HUES6 (cell line): ENCODE measurements around the gene GBE1.
A peak's percentile ranks its signal among the peaks of the same experiment; 100 is the strongest.

Source experiments
- H3K27ac ChIP-seq: 2 replicates; pipeline ENCODE4 v1.7.0; 2013; ENCODE audit warnings: low read depth, mild to moderate bottlenecking, low read length, inconsistent platforms
- H3K27me3 ChIP-seq: 2 replicates; pipeline ENCODE4 v1.6.1; 2013; ENCODE audit warnings: low read length; ENCODE audit not compliant: control insufficient read depth, insufficient read depth
- H3K36me3 ChIP-seq: 2 replicates; pipeline ENCODE4 v1.6.1; 2013; ENCODE audit warnings: low read length; ENCODE audit not compliant: control insufficient read depth, insufficient read depth
- H3K4me1 ChIP-seq: 2 replicates; pipeline ENCODE4 v1.6.1; 2013; ENCODE audit warnings: low read length; ENCODE audit not compliant: control insufficient read depth, insufficient read depth
- H3K4me3 ChIP-seq: 2 replicates; pipeline ENCODE4 v1.5.1; 2013; ENCODE audit warnings: low read depth, low read length
- H3K9ac ChIP-seq: one replicate; pipeline ENCODE4 v1.6.1; 2013; ENCODE audit warnings: mild to moderate bottlenecking, low read length
- H3K9me3 ChIP-seq: 2 replicates; pipeline ENCODE4 v1.6.1; 2013; ENCODE audit warnings: low read depth, low read length; ENCODE audit not compliant: control insufficient read depth, insufficient read depth

Gene GBE1

GRCh38 chr3:81760924-81761903 is at the start of gene GBE1:
Gene GBE1 (minus strand): TSS chr3:81761645. CDS start chr3:81761517, 128 bp downstream.
- peak within 1 kb of the TSS; percentile 93 for H3K4me3 ChIP-seq
- H3K9ac ChIP-seq = peak within 1 kb of the TSS; percentile 95
- peaks cover 6% of the 10 kb centered on the region; the same call in 1 of the 2 replicates for H3K9me3 ChIP-seq
- H3K27ac ChIP-seq = peak within 1 kb of the TSS; percentile 97
- H3K36me3 ChIP-seq = 0 out of 2 replicates have a peak, but pooled peaks cover 3% of the 10 kb centered on the region
- no peaks in the 10 kb centered on the region for H3K27me3 ChIP-seq
- peaks cover 10% of the 10 kb centered on the region for H3K4me1 ChIP-seq

- H3K4me1 ChIP-seq = no peaks in the 10 kb centered on the region
- H3K9me3 ChIP-seq = no peaks in the 10 kb centered on the region; the same call in 1 of the 2 replicates
- H3K27ac ChIP-seq = no peak overlapping the region
- H3K4me3 ChIP-seq = no peak overlapping the region
- no peaks in the 10 kb centered on the region for H3K27me3 ChIP-seq
- H3K9ac ChIP-seq = no peak overlapping the region
- no peaks in the 10 kb centered on the region for H3K36me3 ChIP-seq
Measured at GRCh38 chr3:81808900-81809299, 47.5 kb upstream of the GBE1 start.

GRCh38 chr3:81799403-81799802 is 38.0 kb upstream of the GBE1 start:
- no peak overlapping the region for H3K9ac ChIP-seq

GRCh38 chr3:81793410-81793809 is 32.0 kb upstream of the GBE1 start:
- Histone ChIP-seq H3K4me1 (no peaks in the 10 kb centered on the region), H3K4me3 (no peak overlapping the region), H3K27me3 (no peaks in the 10 kb centered on the region), H3K27ac (no peak overlapping the region), H3K9ac (no peak overlapping the region), H3K36me3 (no peaks in the 10 kb centered on the region), H3K9me3 (no peaks in the 10 kb centered on the region)

More at GRCh38 chr3:81799403-81799802, 38.0 kb upstream of the GBE1 start:
- Histone ChIP-seq H3K36me3 (no peaks in the 10 kb centered on the region), H3K4me3 (no peak overlapping the region), H3K27ac (no peak overlapping the region), H3K27me3 (no peaks in the 10 kb centered on the region), H3K9me3 (no peaks in the 10 kb centered on the region), H3K4me1 (no peaks in the 10 kb centered on the region)

- Histone ChIP-seq H3K27ac (no peak overlapping the region), H3K36me3 (no peaks in the 10 kb centered on the region), H3K9me3 (no peaks in the 10 kb centered on the region), H3K9ac (no peak overlapping the region), H3K4me3 (no peak overlapping the region), H3K27me3 (no peaks in the 10 kb centered on the region), H3K4me1 (no peaks in the 10 kb centered on the region)
Measured at GRCh38 chr3:81790117-81790516, 28.7 kb upstream of the GBE1 start.

GRCh38 chr3:81789691-81790090 is 28.2 kb upstream of the GBE1 start:
- Histone ChIP-seq H3K9ac (no peak overlapping the region), H3K4me1 (no peaks in the 10 kb centered on the region), H3K36me3 (no peaks in the 10 kb centered on the region), H3K9me3 (no peaks in the 10 kb centered on the region), H3K4me3 (no peak overlapping the region), H3K27me3 (no peaks in the 10 kb centered on the region), H3K27ac (no peak overlapping the region)

GRCh38 chr3:81788610-81789009 is 27.2 kb upstream of the GBE1 start:
- no peaks in the 10 kb centered on the region for H3K9me3 ChIP-seq
- no peaks in the 10 kb centered on the region for H3K4me1 ChIP-seq
- no peaks in the 10 kb centered on the region for H3K36me3 ChIP-seq
- H3K27me3 ChIP-seq = no peaks in the 10 kb centered on the region
- H3K27ac ChIP-seq = no peak overlapping the region
- no peak overlapping the region for H3K4me3 ChIP-seq
- no peak overlapping the region for H3K9ac ChIP-seq

GRCh38 chr3:81788044-81788443 is 26.6 kb upstream of the GBE1 start:
- no peaks in the 10 kb centered on the region for H3K4me1 ChIP-seq
- H3K4me3 ChIP-seq = no peak overlapping the region
- H3K9me3 ChIP-seq = no peaks in the 10 kb centered on the region
- H3K36me3 ChIP-seq = no peaks in the 10 kb centered on the region
- no peak overlapping the region for H3K27ac ChIP-seq
- no peaks in the 10 kb centered on the region for H3K27me3 ChIP-seq
- H3K9ac ChIP-seq = no peak overlapping the region

- Histone ChIP-seq H3K9me3 (peaks cover 17% of the 10 kb centered on the region), H3K4me3 (no peak overlapping the region), H3K4me1 (no peaks in the 10 kb centered on the region)
Measured at GRCh38 chr3:81782585-81782984, 21.1 kb upstream of the GBE1 start.

GRCh38 chr3:81778678-81779182 is 17.3 kb upstream of the GBE1 start:
- Histone ChIP-seq H3K4me1 (no peaks in the 10 kb centered on the region), H3K27me3 (no peaks in the 10 kb centered on the region), H3K36me3 (no peaks in the 10 kb centered on the region), H3K27ac (no peak overlapping the region), H3K9me3 (peaks cover 17% of the 10 kb centered on the region), H3K4me3 (no peak overlapping the region), H3K9ac (no peak overlapping the region)

More at GRCh38 chr3:81782585-81782984, 21.1 kb upstream of the GBE1 start:
- Histone ChIP-seq H3K36me3 (no peaks in the 10 kb centered on the region), H3K27ac (no peak overlapping the region), H3K9ac (no peak overlapping the region), H3K27me3 (no peaks in the 10 kb centered on the region)

GRCh38 chr3:81776643-81777042 is 15.2 kb upstream of the GBE1 start:
- Histone ChIP-seq H3K27me3 (no peaks in the 10 kb centered on the region), H3K27ac (no peak overlapping the region), H3K4me1 (no peaks in the 10 kb centered on the region)

More at GRCh38 chr3:81776643-81777042, 15.2 kb upstream of the GBE1 start:
- Histone ChIP-seq H3K4me3 (no peak overlapping the region), H3K36me3 (no peaks in the 10 kb centered on the region), H3K9me3 (peaks cover 10% of the 10 kb centered on the region; the same call in 1 of the 2 replicates), H3K9ac (no peak overlapping the region)
